ENCODE results near the gene PIP5K1A. TPM values are rescaled to one million over a fixed set of nuclear protein-coding genes. Genes with fewer than 3 reads are reported as not detected.
A peak's percentile ranks its signal among the peaks of the same experiment; 100 is the strongest.

The PIP5K1A gene
- total RNA-seq (100 to 1,000 TPM in 1 of 2 donors, 10 to 100 TPM in 1; 47.6 to 120 TPM), polyA plus RNA-seq (10 to 100 TPM; 21.7 to 27.4 TPM)
- long read RNA-seq, donor 1, transcript PIP5K1A-201 (15 exons, 3,767 nt), result major isoform, 8 of 36 reads
- long read RNA-seq, donor 1, partial matches to known transcripts, result 25 of 36 reads
- long read RNA-seq, donor 1, other reads (novel, unspliced or antisense), result 0 of 36 reads
- long read RNA-seq, donor 2, partial matches to known transcripts, result 5 of 6 reads
- long read RNA-seq, donor 2, other reads (novel, unspliced or antisense), result 0 of 6 reads
- long read RNA-seq, donor 3, partial matches to known transcripts, result 0 of 8 reads
- long read RNA-seq, donor 3, other reads (novel, unspliced or antisense), result 0 of 8 reads
- long read RNA-seq, donor 4, partial matches to known transcripts, result 0 of 1 reads
- long read RNA-seq, donor 4, other reads (novel, unspliced or antisense), result 0 of 1 reads
- long read RNA-seq, donor 5, transcript PIP5K1A-201 (15 exons, 3,767 nt), result major isoform, 12 of 16 reads
- long read RNA-seq, donor 5, partial matches to known transcripts, result 0 of 16 reads
- long read RNA-seq, donor 5, other reads (novel, unspliced or antisense), result 0 of 16 reads

DNA sequence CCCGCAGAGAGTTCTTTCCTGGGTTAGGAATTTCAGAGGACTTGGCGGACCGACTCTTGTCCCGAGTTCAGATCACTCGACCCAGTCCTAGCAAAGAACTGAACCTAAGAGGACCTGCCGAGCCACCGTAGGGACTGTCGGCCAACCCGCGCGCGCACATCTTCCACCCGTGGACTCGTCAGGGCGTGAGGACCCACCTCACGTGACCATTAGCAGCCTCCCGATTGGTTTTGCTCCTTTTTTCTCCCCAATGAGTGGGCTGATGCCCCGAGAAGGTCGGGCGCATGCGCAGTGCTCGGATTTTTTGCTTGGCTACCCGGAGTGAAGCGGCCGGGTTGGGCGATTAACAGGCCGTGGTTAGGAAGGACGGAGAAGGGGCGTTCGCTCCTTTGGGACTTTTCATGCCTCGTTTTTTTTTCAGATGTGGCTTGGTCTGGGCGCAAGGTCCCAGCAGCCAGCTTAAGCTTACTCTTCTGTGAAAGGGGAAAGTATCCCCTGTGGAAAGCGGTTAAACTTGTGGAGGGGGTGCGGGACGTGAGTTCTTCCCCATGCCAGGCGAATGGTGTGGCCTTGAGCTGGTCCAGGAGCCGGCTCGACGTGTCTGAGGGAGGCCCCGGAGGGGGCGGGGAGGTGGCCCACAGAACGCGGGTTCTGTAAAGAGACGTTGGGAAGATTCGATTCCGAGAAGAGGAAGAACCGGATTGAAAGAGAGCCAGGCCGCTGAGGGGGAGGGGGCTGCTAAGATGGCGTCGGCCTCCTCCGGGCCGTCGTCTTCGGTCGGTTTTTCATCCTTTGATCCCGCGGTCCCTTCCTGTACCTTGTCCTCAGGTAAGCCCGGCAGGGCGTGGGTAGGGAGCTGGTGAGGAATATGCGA is at the start of gene PIP5K1A:
Gene PIP5K1A, plus strand, starts transcription at position 299 of the 874 bp plus-strand sequence. Its CDS starts 445 bp downstream, at position 744.
- no peaks in the 10 kb centered on the region for H3K9me3 ChIP-seq (ENCODE audit: control insufficient read depth in 4 of 4, insufficient read depth in 3 of 4, low read length in 3 of 4)
- H3K4me1 ChIP-seq (ENCODE audit: control insufficient read depth in 5 of 5, insufficient read depth in 5 of 5, low read length in 5 of 5), result peaks cover 0 to 20% (median 3%) of the 10 kb centered on the region in 5 donors
- H3K9ac ChIP-seq (ENCODE audit: insufficient read depth in 1 of 2, low read length in 2 of 2), result peak within 1 kb of the TSS; percentile 90 to 96
- H3K27me3 ChIP-seq (ENCODE audit: control insufficient read depth in 3 of 3, insufficient read depth in 3 of 3, low read length in 2 of 3), result no peaks in the 10 kb centered on the region
- ATAC-seq (ENCODE audit: insufficient read depth, low FRiP score) (peak; percentile 93), DNase-seq (peak; percentile 98 to 99 (median 99))
- peak within 1 kb of the TSS; percentile 87 to 94 for H3K27ac ChIP-seq (ENCODE audit: low read depth in 1 of 2, low read length in 1 of 2)
- H3K4me3 ChIP-seq, result peak within 1 kb of the TSS; percentile 80
- 0% methylated on average over 59 to 60 of the region's 60 CpGs for WGBS, 2 donors
- TF ChIP-seq, protein P1, sequence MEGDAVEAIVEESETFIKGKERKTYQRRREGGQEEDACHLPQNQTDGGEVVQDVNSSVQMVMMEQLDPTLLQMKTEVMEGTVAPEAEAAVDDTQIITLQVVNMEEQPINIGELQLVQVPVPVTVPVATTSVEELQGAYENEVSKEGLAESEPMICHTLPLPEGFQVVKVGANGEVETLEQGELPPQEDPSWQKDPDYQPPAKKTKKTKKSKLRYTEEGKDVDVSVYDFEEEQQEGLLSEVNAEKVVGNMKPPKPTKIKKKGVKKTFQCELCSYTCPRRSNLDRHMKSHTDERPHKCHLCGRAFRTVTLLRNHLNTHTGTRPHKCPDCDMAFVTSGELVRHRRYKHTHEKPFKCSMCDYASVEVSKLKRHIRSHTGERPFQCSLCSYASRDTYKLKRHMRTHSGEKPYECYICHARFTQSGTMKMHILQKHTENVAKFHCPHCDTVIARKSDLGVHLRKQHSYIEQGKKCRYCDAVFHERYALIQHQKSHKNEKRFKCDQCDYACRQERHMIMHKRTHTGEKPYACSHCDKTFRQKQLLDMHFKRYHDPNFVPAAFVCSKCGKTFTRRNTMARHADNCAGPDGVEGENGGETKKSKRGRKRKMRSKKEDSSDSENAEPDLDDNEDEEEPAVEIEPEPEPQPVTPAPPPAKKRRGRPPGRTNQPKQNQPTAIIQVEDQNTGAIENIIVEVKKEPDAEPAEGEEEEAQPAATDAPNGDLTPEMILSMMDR (IDR thresholded peaks at IDR 0.05; ENCODE audit: control extremely low read depth, extremely low read depth), result no peak
- peaks cover 0 to 7% (median 5%) of the 10 kb centered on the region in 4 donors for H3K36me3 ChIP-seq (ENCODE audit: control insufficient read depth in 4 of 4, insufficient read depth in 4 of 4, low read length in 4 of 4)

DNA sequence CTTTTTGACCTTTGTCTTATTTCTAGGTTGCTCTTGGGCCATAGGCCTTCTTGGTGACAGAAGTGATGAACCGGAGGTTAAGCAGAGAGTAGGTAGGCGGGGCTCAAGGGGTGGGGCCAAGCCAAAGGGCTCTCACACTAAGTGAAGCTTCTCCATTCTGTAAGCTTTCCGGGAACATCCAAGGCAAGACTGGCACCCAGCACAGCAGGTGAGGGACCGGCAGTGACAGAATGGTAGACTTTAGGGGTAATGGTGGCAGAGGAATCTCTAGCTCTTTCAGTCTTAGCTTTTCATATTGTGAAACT is 41.9 kb upstream of the PIP5K1A start, which contains the start of gene TNFAIP8L2:
Gene TNFAIP8L2, plus strand, starts transcription at position 135 of the 305 bp plus-strand sequence. CDS start 2,049 bp downstream, outside the sequence.
- H3K27me3 ChIP-seq (ENCODE audit: control insufficient read depth in 3 of 3, insufficient read depth in 3 of 3, low read length in 2 of 3), result no peaks in the 10 kb centered on the region
- no peaks in the 10 kb centered on the region for H3K9me3 ChIP-seq (ENCODE audit: control insufficient read depth in 4 of 4, insufficient read depth in 3 of 4, low read length in 3 of 4)
- DNase-seq (no peak), ATAC-seq (ENCODE audit: insufficient read depth, low FRiP score) (peak; percentile 82)
- H3K27ac ChIP-seq (ENCODE audit: low read depth in 1 of 2, low read length in 1 of 2), result peak within 1 kb of the TSS in 1 of 2 donors; percentile 60
- peaks cover 10 to 26% (median 20%) of the 10 kb centered on the region in 4 donors for H3K36me3 ChIP-seq (ENCODE audit: control insufficient read depth in 4 of 4, insufficient read depth in 4 of 4, low read length in 4 of 4)
- no peak within 1 kb of the TSS for H3K9ac ChIP-seq (ENCODE audit: insufficient read depth in 1 of 2, low read length in 2 of 2)
- peaks cover 0 to 2% (median 0%) of the 10 kb centered on the region in 5 donors for H3K4me1 ChIP-seq (ENCODE audit: control insufficient read depth in 5 of 5, insufficient read depth in 5 of 5, low read length in 5 of 5)
- H3K4me3 ChIP-seq, result peak within 1 kb of the TSS; percentile 13
- 25 to 55% methylated on average over 4 of the region's 4 CpGs for WGBS, 2 donors
- TF ChIP-seq, protein P1 (IDR thresholded peaks at IDR 0.05; ENCODE audit: control extremely low read depth, extremely low read depth), result no peak

GRCh38 chr1:151157067-151157531 is 41.3 kb upstream of the PIP5K1A start:
- peak; percentile 28 for ATAC-seq (ENCODE audit: insufficient read depth, low FRiP score)
- Histone ChIP-seq H3K27me3 (ENCODE audit: control insufficient read depth in 3 of 3, insufficient read depth in 3 of 3, low read length in 2 of 3) (no peaks in the 10 kb centered on the region), H3K9ac (ENCODE audit: insufficient read depth in 1 of 2, low read length in 2 of 2) (no peak overlapping the region), H3K4me1 (ENCODE audit: control insufficient read depth in 5 of 5, insufficient read depth in 5 of 5, low read length in 5 of 5) (peaks cover 0 to 2% (median 0%) of the 10 kb centered on the region in 5 donors), H3K9me3 (ENCODE audit: control insufficient read depth in 4 of 4, insufficient read depth in 3 of 4, low read length in 3 of 4) (no peaks in the 10 kb centered on the region), H3K27ac (ENCODE audit: low read depth in 1 of 2, low read length in 1 of 2) (peak overlapping the region in 1 of 2 donors; percentile 60), H3K4me3 (peak overlapping the region; percentile 13), H3K36me3 (ENCODE audit: control insufficient read depth in 4 of 4, insufficient read depth in 4 of 4, low read length in 4 of 4) (peaks cover 10 to 32% (median 23%) of the 10 kb centered on the region in 4 donors)
- 32 to 61% methylated on average over 6 of the region's 6 CpGs for WGBS, 2 donors
- no peak for DNase-seq
- TF ChIP-seq, protein P1 (IDR thresholded peaks at IDR 0.05; ENCODE audit: control extremely low read depth, extremely low read depth), result no peak

Data from lung (tissue), 16 donors.